ENCODE measurements around the gene DOK4.

DNA sequence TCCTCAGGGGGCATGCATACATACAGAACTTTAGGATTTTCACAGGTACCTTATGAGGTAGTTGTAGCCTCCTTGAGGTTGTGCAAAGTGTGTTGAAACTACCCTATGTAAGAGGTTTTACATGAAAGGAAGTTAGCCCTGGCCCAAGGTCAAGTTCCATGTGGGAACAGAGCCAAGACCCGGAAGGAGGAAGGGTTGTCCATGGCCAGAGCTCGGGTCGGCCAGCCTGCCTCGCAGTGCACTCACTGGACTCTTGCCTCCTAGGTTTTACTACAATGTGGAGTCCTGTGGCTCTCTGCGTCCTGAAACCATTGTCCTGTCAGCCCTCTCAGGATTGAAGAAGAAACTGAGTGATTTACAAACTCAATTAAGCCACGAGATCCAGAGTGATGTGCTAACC is 15.6 kb downstream of the DOK4 start:
- TF ChIP-seq, protein P1, sequence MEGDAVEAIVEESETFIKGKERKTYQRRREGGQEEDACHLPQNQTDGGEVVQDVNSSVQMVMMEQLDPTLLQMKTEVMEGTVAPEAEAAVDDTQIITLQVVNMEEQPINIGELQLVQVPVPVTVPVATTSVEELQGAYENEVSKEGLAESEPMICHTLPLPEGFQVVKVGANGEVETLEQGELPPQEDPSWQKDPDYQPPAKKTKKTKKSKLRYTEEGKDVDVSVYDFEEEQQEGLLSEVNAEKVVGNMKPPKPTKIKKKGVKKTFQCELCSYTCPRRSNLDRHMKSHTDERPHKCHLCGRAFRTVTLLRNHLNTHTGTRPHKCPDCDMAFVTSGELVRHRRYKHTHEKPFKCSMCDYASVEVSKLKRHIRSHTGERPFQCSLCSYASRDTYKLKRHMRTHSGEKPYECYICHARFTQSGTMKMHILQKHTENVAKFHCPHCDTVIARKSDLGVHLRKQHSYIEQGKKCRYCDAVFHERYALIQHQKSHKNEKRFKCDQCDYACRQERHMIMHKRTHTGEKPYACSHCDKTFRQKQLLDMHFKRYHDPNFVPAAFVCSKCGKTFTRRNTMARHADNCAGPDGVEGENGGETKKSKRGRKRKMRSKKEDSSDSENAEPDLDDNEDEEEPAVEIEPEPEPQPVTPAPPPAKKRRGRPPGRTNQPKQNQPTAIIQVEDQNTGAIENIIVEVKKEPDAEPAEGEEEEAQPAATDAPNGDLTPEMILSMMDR (IDR thresholded peaks at IDR 0.05; ENCODE audit: poor library complexity): no peak
- no peak for TF ChIP-seq EZH2phosphoT487 (IDR thresholded peaks at IDR 0.05; ENCODE audit: low read depth, severe bottlenecking, unreplicated experiment)
- no peak for TF ChIP-seq EZH2 (IDR thresholded peaks at IDR 0.05; ENCODE audit: borderline replicate concordance)

All from hepatocyte (in vitro differentiated cells).